Small intestine (tissue), 7 donors: Measurements from ENCODE around the gene TNFAIP2. TPM values are rescaled to one million over a fixed set of nuclear protein-coding genes. Genes with fewer than 3 reads are reported as not detected.
"Not testable (repeated sequence)": the region's sequence is repeated elsewhere in the genome, so short reads cannot be mapped to it uniquely, and the experiment has no call there.

Source experiments
- DNase-seq, 2 donors: peaks; one replicate each; pipeline versions ENCODE4 v3.0.0 to v3.0.0-alpha.2; 2013
- FAIRE-seq: peaks from 2 replicates; lab custom pipeline; 2012; peaks lifted over from hg19 to GRCh38; lab: Jason Lieb, UNC
- H3K27ac ChIP-seq, 3 donors: one replicate each; pipeline ENCODE4 v1.5.1; 2013; ENCODE audit warnings: low read length in 2 of 3, mild to moderate bottlenecking in 2 of 3, control low read depth in 1 of 3, inconsistent platforms in 1 of 3, low read depth in 1 of 3, moderate library complexity in 1 of 3
- H3K27me3 ChIP-seq, 3 donors: one replicate each; pipeline ENCODE4 v1.6.1; 2013; ENCODE audit warnings: low read length in 3 of 3, inconsistent platforms in 1 of 3; ENCODE audit not compliant: control insufficient read depth in 3 of 3, insufficient read depth in 3 of 3
- H3K36me3 ChIP-seq, 3 donors: one replicate each; pipeline ENCODE4 v1.6.1; 2013; ENCODE audit warnings: low read length in 3 of 3, inconsistent platforms in 1 of 3, low read depth in 1 of 3, mild to moderate bottlenecking in 1 of 3, moderate library complexity in 1 of 3; ENCODE audit not compliant: control insufficient read depth in 3 of 3, insufficient read depth in 2 of 3
- H3K4me1 ChIP-seq, 3 donors: one replicate each; pipeline ENCODE4 v1.6.1; 2013; ENCODE audit warnings: low read length in 2 of 3, inconsistent platforms in 1 of 3, low read depth in 1 of 3, mild to moderate bottlenecking in 1 of 3, moderate library complexity in 1 of 3; ENCODE audit not compliant: control insufficient read depth in 3 of 3, insufficient read depth in 2 of 3
- H3K4me3 ChIP-seq, 3 donors: one replicate each; pipeline ENCODE4 v1.5.1; 2013; ENCODE audit warnings: low read length in 3 of 3, control low read depth in 1 of 3, inconsistent platforms in 1 of 3, low read depth in 1 of 3, mild to moderate bottlenecking in 1 of 3, moderate library complexity in 1 of 3
- H3K9me3 ChIP-seq, 2 donors: one replicate each; pipeline ENCODE4 v1.6.1; 2013; ENCODE audit warnings: low read depth in 1 of 2, low read length in 1 of 2; ENCODE audit not compliant: control insufficient read depth in 2 of 2, insufficient read depth in 1 of 2
- WGBS, 3 donors: extraction: QIAGEN DNeasy Blood & Tissue Kit; methylation state at CpG; one replicate each; pipeline ENCODE4 v1.1.7; 2013; 5-methylcytosine and 5-hydroxymethylcytosine counted together
- polyA plus RNA-seq, 4 donors: library from polyadenylated mRNA; stranded (reverse) in 3 of 4; unstranded in 1 of 4; fragments of 200-250 nt in 3 of 4; fragments of 120-200 nt in 1 of 4; gene quantifications; one replicate each; pipeline versions ENCODE4 v1.2.1 to v1.2.3, GENCODE V29; 2013
- donor health status: healthy with polysubstance abuse.
- donor health status: control.
- donor health status: control.
- donor health status: Bipolar disorder and iron deficiency.
- donor health status: healthy.

TNFAIP2 gene
- polyA plus RNA-seq, 4 donors, result 7.2 to 42.9 (median 15.4) TPM

GRCh38 chr14:103115845-103116572 is 7.3 kb upstream of the TNFAIP2 start:
- FAIRE-seq (no peak), DNase-seq (no peak)
- Histone ChIP-seq H3K9me3 (peaks cover 0 to 11% of the 10 kb centered on the region in 2 donors), H3K27ac (peak overlapping the region in 1 of 3 donors; percentile 2), H3K27me3 (peaks cover 0 to 4% (median 0%) of the 10 kb centered on the region in 3 donors), H3K36me3 (peaks cover 0 to 5% (median 0%) of the 10 kb centered on the region in 3 donors), H3K4me3 (no peak overlapping the region), H3K4me1 (peaks cover 0 to 26% (median 14%) of the 10 kb centered on the region in 3 donors)
- WGBS, 3 donors, result 80 to 89% (median 84%) methylated on average over 10 of the region's 10 CpGs

GRCh38 chr14:103116636-103117035 is 6.6 kb upstream of the TNFAIP2 start:
- H3K4me3 ChIP-seq, result no peak overlapping the region
- H3K4me1 ChIP-seq, result peaks cover 0 to 27% (median 8%) of the 10 kb centered on the region in 3 donors
- 74 to 83% (median 82%) methylated on average over 17 of the region's 17 CpGs for WGBS, 3 donors
- peaks cover 0 to 2% (median 0%) of the 10 kb centered on the region in 3 donors for H3K36me3 ChIP-seq
- no peak overlapping the region for H3K27ac ChIP-seq
- H3K9me3 ChIP-seq, result peaks cover 0 to 11% of the 10 kb centered on the region in 2 donors
- DNase-seq (no peak), FAIRE-seq (no peak)
- peaks cover 0 to 9% (median 0%) of the 10 kb centered on the region in 3 donors for H3K27me3 ChIP-seq

GRCh38 chr14:103117499-103117898 is 5.8 kb upstream of the TNFAIP2 start:
- peaks cover 0 to 30% (median 12%) of the 10 kb centered on the region in 3 donors for H3K4me1 ChIP-seq
- 90 to 93% (median 92%) methylated on average over 7 of the region's 7 CpGs for WGBS, 3 donors
- H3K27ac ChIP-seq, result peak overlapping the region in 1 of 3 donors; percentile 37
- H3K27me3 ChIP-seq, result peaks cover 0 to 16% (median 0%) of the 10 kb centered on the region in 3 donors
- not testable (repeated sequence) for H3K36me3 ChIP-seq, DNase-seq, FAIRE-seq, H3K4me3 ChIP-seq
- H3K9me3 ChIP-seq, result peaks cover 0 to 11% of the 10 kb centered on the region in 2 donors

DNA sequence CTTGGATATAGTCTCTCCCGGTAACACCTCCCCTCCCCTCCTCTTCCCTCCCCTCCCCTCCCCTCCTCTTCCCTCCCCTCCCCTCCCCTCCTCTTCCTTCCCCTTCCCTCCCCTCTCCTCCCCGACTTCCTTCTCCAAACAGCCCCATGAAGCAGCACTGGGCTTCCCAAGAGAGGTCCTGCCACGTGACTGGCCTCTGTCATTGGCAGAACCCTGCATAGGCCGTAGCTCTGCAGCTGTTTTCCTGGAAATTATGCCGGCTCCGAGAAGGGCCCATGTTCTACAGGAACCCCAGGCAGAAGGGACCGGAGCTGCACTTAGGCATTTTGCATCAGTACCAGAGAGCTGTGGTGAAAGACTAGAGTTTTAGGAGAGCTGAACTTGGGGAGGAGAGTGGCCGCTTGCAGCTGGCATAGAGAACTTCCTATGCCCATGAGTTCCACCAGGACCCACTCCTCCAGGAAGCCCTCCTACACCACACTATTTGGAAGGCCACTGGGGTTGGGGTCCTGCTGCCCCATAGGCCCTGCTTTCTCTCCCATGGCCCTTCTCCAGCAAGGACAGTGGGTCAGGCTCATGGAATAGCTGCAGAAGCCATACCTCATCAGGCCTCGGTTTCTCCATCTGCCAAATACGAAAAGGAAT is 5.1 kb upstream of the TNFAIP2 start:
- peaks cover 0 to 34% (median 10%) of the 10 kb centered on the region in 3 donors for H3K4me1 ChIP-seq
- peaks cover 0 to 21% (median 3%) of the 10 kb centered on the region in 3 donors for H3K27me3 ChIP-seq
- peaks cover 0 to 11% of the 10 kb centered on the region in 2 donors for H3K9me3 ChIP-seq
- FAIRE-seq (no peak), DNase-seq (no peak)
- no peak overlapping the region for H3K4me3 ChIP-seq
- H3K27ac ChIP-seq, result peak overlapping the region in 1 of 3 donors; percentile 78
- no peaks in the 10 kb centered on the region for H3K36me3 ChIP-seq
- 31 to 41% (median 36%) methylated on average over 9 to 10 of the region's 10 CpGs for WGBS, 3 donors

- peak overlapping the region in 1 of 3 donors; percentile 78 for H3K27ac ChIP-seq
Observed at GRCh38 chr14:103118663-103119404, 4.4 kb upstream of the TNFAIP2 start.

GRCh38 chr14:103119527-103119926 is 3.7 kb upstream of the TNFAIP2 start:
- DNase-seq, H3K36me3 ChIP-seq, FAIRE-seq, H3K4me3 ChIP-seq: not testable (repeated sequence)
- Histone ChIP-seq H3K27ac (peak overlapping the region in 1 of 3 donors; percentile 32), H3K9me3 (peaks cover 0 to 11% of the 10 kb centered on the region in 2 donors), H3K4me1 (peaks cover 0 to 39% (median 5%) of the 10 kb centered on the region in 3 donors), H3K27me3 (peaks cover 3 to 34% (median 3%) of the 10 kb centered on the region in 3 donors)
- WGBS, 3 donors, result 87 to 93% (median 92%) methylated on average over 8 of the region's 8 CpGs

More at GRCh38 chr14:103118663-103119404, 4.4 kb upstream of the TNFAIP2 start:
- FAIRE-seq (no peak), DNase-seq (no peak)
- WGBS, 3 donors, result 61 to 72% (median 67%) methylated on average over 9 of the region's 9 CpGs
- H3K4me1 ChIP-seq, result peaks cover 0 to 37% (median 8%) of the 10 kb centered on the region in 3 donors
- H3K4me3 ChIP-seq, result no peak overlapping the region
- H3K9me3 ChIP-seq, result peaks cover 0 to 11% of the 10 kb centered on the region in 2 donors
- H3K36me3 ChIP-seq, result no peaks in the 10 kb centered on the region
- peaks cover 0 to 27% (median 3%) of the 10 kb centered on the region in 3 donors for H3K27me3 ChIP-seq

- Histone ChIP-seq H3K27me3 (peaks cover 3 to 51% (median 3%) of the 10 kb centered on the region in 3 donors), H3K27ac (peak overlapping the region in 2 of 3 donors; percentile 61 to 81), H3K4me3 (no peak overlapping the region), H3K36me3 (no peaks in the 10 kb centered on the region), H3K9me3 (peaks cover 0 to 5% of the 10 kb centered on the region in 2 donors), H3K4me1 (peaks cover 0 to 32% (median 5%) of the 10 kb centered on the region in 3 donors)
- DNase-seq (peak; percentile 51 to 63), FAIRE-seq (no peak)
- WGBS, 3 donors, result 28 to 43% (median 30%) methylated on average over 17 to 18 of the region's 18 CpGs
Observed at GRCh38 chr14:103121121-103121845, 2.0 kb upstream of the TNFAIP2 start.
